Measurements from ENCODE around the gene SDF4.

Gene SDF4

DNA sequence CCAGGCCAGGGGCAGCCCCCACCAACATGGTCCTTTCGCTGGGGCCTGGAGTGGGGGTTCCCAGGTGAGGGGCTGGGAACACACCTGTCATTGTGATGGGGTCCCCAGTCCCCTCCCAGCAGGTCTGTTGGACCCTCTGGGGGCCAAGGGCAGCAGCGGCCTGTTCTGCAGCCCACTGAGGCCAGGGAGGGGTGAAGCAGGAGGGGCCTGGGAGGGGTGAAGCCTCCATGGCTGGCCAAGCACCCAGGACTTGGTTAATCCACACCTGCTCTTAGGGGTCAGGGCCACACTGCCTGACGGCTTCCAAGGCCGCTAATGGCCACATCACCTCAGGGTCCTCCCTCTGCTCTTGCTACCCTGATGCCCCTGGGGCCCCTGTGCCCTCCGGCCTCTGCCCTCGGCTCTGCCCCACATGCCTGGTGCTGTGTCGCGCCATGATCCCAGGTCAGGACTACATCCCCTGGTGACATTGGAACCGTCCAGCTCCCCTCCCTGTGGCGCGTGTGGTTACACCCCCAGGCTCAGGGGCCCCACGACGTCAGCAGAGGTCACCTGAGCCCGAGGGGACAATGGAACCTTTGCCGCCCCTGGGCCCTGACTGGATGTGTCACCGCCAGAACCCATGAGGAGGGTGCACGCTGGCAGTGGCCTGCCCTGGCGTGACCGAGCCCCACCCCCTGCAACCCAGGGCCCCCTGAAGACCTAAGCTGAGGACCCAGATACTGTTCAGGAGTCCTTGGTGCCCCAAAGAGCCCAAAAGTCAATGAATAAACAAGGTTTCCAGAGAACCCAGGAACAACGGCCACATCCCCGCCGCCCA is 32.5 kb downstream of the SDF4 start:
- peaks cover 23% of the 10 kb centered on the region for H3K27me3 ChIP-seq (ENCODE audit: control insufficient read depth, low read length)

DNA sequence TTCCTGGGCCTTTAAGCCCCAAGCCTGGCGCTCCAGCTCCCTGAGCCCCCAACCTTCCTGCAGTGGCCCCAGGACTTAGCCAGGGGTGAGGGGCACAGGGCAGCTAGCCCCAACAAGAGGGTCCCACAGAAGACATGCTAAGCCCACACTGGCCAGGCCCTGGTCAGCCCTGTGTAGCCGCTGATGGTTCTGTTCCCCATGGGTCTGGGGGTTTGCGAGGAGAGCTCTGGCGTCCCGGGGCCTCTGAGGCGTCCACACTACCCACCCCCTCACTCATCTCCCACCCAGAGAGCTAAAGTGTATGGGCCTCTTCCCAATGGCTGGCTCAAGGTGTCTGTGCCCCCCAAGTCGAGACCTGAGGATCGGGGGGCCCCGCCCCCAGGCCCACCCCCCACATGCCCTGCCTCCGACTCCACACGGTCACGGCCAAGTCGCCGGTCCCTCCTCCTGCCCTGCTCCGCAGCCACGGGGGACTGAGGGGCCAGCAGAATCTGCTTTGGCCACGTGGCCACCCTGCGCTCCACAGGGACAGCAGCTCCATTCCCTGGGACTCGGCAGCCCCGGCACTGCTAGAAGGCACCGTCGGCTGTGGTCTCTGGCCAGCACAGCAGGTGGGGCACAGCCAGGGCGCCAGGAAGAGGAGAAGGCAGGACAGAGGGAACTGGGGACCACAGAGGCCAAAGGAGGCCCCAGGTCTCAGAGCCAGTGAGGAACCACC is 33.2 kb downstream of the SDF4 start:
- Histone ChIP-seq H3K4me1 (ENCODE audit: control insufficient read depth, low read length) (no peaks in the 10 kb centered on the region), H3K9me3 (ENCODE audit: control insufficient read depth, insufficient read depth, low read length) (no peaks in the 10 kb centered on the region), H3K36me3 (ENCODE audit: control insufficient read depth, low read length) (no peaks in the 10 kb centered on the region), H3K4me2 (ENCODE audit: low read length) (no peak overlapping the region), H3K9me2 (replicated peaks; ENCODE audit: control insufficient read depth, low read length) (no peaks in the 10 kb centered on the region), H3K27ac (ENCODE audit: low read depth, low read length) (no peak overlapping the region), H4K20me1 (ENCODE audit: control insufficient read depth, insufficient read depth, low read depth, low read length) (no peaks in the 10 kb centered on the region), H3K4me3 (ENCODE audit: low read length) (no peak overlapping the region), H3K27me3 (ENCODE audit: control insufficient read depth, low read length) (peaks cover 20% of the 10 kb centered on the region), H3F3A (ENCODE audit: control insufficient read depth, insufficient read depth) (no peaks in the 10 kb centered on the region), H3K79me2 (ENCODE audit: control insufficient read depth, low read length) (no peaks in the 10 kb centered on the region)
- no peak for TF ChIP-seq EZH2phosphoT487 (IDR thresholded peaks at IDR 0.05; ENCODE audit: borderline replicate concordance, low read length)
- TF ChIP-seq, protein P1, sequence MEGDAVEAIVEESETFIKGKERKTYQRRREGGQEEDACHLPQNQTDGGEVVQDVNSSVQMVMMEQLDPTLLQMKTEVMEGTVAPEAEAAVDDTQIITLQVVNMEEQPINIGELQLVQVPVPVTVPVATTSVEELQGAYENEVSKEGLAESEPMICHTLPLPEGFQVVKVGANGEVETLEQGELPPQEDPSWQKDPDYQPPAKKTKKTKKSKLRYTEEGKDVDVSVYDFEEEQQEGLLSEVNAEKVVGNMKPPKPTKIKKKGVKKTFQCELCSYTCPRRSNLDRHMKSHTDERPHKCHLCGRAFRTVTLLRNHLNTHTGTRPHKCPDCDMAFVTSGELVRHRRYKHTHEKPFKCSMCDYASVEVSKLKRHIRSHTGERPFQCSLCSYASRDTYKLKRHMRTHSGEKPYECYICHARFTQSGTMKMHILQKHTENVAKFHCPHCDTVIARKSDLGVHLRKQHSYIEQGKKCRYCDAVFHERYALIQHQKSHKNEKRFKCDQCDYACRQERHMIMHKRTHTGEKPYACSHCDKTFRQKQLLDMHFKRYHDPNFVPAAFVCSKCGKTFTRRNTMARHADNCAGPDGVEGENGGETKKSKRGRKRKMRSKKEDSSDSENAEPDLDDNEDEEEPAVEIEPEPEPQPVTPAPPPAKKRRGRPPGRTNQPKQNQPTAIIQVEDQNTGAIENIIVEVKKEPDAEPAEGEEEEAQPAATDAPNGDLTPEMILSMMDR (IDR thresholded peaks at IDR 0.05; ENCODE audit: low read depth, low read length, poor library complexity, severe bottlenecking): no peak

More for the DNA sequence above, 32.5 kb downstream of the SDF4 start:
- Histone ChIP-seq H3K4me1 (ENCODE audit: control insufficient read depth, low read length) (no peaks in the 10 kb centered on the region), H3K79me2 (ENCODE audit: control insufficient read depth, low read length) (no peaks in the 10 kb centered on the region), H3K4me2 (ENCODE audit: low read length) (no peak overlapping the region), H3K9me2 (replicated peaks; ENCODE audit: control insufficient read depth, low read length) (no peaks in the 10 kb centered on the region), H3K4me3 (ENCODE audit: low read length) (no peak overlapping the region), H4K20me1 (ENCODE audit: control insufficient read depth, insufficient read depth, low read depth, low read length) (no peaks in the 10 kb centered on the region), H3K9me3 (ENCODE audit: control insufficient read depth, insufficient read depth, low read length) (no peaks in the 10 kb centered on the region), H3K36me3 (ENCODE audit: control insufficient read depth, low read length) (no peaks in the 10 kb centered on the region), H3K27ac (ENCODE audit: low read depth, low read length) (no peak overlapping the region), H3F3A (ENCODE audit: control insufficient read depth, insufficient read depth) (no peaks in the 10 kb centered on the region)
- TF ChIP-seq EZH2phosphoT487 (IDR thresholded peaks at IDR 0.05; ENCODE audit: borderline replicate concordance, low read length): no peak
- TF ChIP-seq, protein P1 (IDR thresholded peaks at IDR 0.05; ENCODE audit: low read depth, low read length, poor library complexity, severe bottlenecking): no peak

DNA sequence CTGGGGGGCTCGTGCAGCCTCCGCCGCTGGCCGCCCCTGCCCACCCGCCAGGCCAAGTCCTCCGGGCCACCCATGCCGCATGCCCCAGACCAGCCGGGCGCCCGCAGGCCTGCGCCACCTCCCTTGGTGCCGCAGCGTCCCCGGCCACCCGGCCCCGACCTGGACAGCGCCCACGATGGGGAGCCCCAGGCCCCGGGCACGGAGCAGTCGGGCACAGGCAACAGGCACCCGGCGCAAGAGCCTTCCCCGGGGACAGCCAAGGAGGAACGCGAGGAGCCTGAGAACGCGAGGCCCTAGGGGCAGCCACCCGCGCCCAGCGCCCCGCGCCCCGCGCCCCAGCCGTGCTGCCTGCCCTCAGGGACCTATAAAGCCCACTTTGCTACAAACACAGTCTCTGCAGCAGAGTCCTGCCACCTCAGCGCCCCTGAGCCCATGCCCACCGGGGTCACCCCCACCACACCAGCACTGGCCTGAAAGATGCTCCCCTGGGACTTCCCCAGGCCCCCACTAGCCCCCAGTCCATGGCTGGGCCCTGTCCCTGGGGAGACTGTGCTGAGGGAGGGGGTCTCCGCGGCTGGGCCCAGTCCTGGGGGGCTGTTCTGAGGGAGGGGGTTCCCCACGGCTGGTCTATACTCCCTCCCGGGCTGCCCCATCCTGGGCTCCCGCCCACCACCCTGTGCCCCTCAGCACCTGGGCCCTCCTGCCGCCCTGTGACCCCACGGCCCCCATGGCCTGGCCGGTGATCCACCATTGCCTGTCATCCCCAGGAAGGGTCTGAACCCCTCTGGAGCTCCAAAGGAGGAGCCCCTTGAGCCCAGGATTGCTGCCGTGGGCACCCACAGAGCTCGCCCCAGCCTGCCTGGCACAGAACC is 34.0 kb downstream of the SDF4 start:
- Histone ChIP-seq H3K4me2 (ENCODE audit: low read length) (no peak overlapping the region), H3K4me3 (ENCODE audit: low read length) (no peak overlapping the region), H4K20me1 (ENCODE audit: control insufficient read depth, insufficient read depth, low read depth, low read length) (no peaks in the 10 kb centered on the region), H3K27me3 (ENCODE audit: control insufficient read depth, low read length) (peaks cover 20% of the 10 kb centered on the region), H3K4me1 (ENCODE audit: control insufficient read depth, low read length) (no peaks in the 10 kb centered on the region), H3K27ac (ENCODE audit: low read depth, low read length) (no peak overlapping the region), H3K9me3 (ENCODE audit: control insufficient read depth, insufficient read depth, low read length) (no peaks in the 10 kb centered on the region), H3K79me2 (ENCODE audit: control insufficient read depth, low read length) (no peaks in the 10 kb centered on the region), H3K9me2 (replicated peaks; ENCODE audit: control insufficient read depth, low read length) (no peaks in the 10 kb centered on the region), H3F3A (ENCODE audit: control insufficient read depth, insufficient read depth) (no peaks in the 10 kb centered on the region), H3K36me3 (ENCODE audit: control insufficient read depth, low read length) (no peaks in the 10 kb centered on the region)
- TF ChIP-seq, protein P1 (IDR thresholded peaks at IDR 0.05; ENCODE audit: low read depth, low read length, poor library complexity, severe bottlenecking): no peak
- TF ChIP-seq EZH2phosphoT487 (IDR thresholded peaks at IDR 0.05; ENCODE audit: borderline replicate concordance, low read length): no peak
